Brain microvascular endothelial cell (primary cell): ENCODE measurements around the gene C13orf42.

Experiments used
- DNase-seq: peaks from one replicate; pipeline ENCODE4 v3.0.0-alpha.2; 2020
- H3K27ac ChIP-seq: fragments of 250-450 bp; sonication (Bioruptor Pico); 2 replicates; pipeline ENCODE4 v1.5.1; 2020; ENCODE audit warnings: mild to moderate bottlenecking, moderate library complexity
- H3K27me3 ChIP-seq: fragments of 250-450 bp; sonication (Bioruptor Pico); replicated peaks from 2 replicates; pipeline ENCODE4 v1.5.1; 2020; ENCODE audit warnings: mild to moderate bottlenecking
- H3K36me3 ChIP-seq: fragments of 250-450 bp; sonication (Bioruptor Pico); replicated peaks from 2 replicates; pipeline ENCODE4 v1.5.1; 2020; ENCODE audit warnings: mild to moderate bottlenecking
- H3K4me3 ChIP-seq: 2 replicates; pipeline ENCODE4 v1.5.1; 2011; ENCODE audit warnings: low read depth, mild to moderate bottlenecking, control low read depth, low read length, moderate library complexity
- in situ Hi-C: cut with HindIII; loops from 2 replicates; pipeline ENCODE4 v1.10.0; 2017; ENCODE audit warnings: low sequenced_read_pairs, low pct_ligation_motif_present
- TF ChIP-seq, protein P1 (sequence below): IDR thresholded peaks from 2 replicates; pipeline ENCODE4 v1.5.1; 2011; ENCODE audit warnings: low read depth, mild to moderate bottlenecking, moderate library complexity, low read length, control low read depth, inconsistent platforms; ENCODE audit errors: missing control alignments

C13orf42 gene

DNA sequence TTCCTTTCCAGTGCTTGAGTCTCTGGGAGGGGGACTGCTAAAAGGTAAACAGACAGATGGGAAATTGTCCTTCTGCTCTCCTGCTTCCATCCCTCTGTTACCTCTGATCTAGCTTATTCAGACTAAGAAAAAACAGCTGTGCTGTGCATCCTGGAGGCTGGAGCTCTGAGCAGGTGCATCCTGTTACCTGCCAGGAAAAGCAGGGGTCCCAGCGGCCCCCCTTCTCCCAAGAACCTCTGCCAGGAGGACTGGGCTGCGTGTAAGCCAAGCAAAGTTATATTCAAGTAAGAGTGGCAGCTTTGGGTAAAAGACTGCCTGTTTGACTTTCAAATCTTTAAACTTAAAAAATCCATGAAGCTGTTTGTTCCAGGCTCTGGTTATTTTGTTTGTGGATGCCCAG is 75.1 kb downstream of the C13orf42 start:
- DNase-seq, result no peak
- TF ChIP-seq, protein P1, sequence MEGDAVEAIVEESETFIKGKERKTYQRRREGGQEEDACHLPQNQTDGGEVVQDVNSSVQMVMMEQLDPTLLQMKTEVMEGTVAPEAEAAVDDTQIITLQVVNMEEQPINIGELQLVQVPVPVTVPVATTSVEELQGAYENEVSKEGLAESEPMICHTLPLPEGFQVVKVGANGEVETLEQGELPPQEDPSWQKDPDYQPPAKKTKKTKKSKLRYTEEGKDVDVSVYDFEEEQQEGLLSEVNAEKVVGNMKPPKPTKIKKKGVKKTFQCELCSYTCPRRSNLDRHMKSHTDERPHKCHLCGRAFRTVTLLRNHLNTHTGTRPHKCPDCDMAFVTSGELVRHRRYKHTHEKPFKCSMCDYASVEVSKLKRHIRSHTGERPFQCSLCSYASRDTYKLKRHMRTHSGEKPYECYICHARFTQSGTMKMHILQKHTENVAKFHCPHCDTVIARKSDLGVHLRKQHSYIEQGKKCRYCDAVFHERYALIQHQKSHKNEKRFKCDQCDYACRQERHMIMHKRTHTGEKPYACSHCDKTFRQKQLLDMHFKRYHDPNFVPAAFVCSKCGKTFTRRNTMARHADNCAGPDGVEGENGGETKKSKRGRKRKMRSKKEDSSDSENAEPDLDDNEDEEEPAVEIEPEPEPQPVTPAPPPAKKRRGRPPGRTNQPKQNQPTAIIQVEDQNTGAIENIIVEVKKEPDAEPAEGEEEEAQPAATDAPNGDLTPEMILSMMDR, result no peak
- H3K36me3 ChIP-seq, result no peaks in the 10 kb centered on the region
- no peak overlapping the region for H3K4me3 ChIP-seq
- in situ Hi-C loops, result no loop called here
- H3K27me3 ChIP-seq, result no peaks in the 10 kb centered on the region
- H3K27ac ChIP-seq, result no peak overlapping the region

DNA sequence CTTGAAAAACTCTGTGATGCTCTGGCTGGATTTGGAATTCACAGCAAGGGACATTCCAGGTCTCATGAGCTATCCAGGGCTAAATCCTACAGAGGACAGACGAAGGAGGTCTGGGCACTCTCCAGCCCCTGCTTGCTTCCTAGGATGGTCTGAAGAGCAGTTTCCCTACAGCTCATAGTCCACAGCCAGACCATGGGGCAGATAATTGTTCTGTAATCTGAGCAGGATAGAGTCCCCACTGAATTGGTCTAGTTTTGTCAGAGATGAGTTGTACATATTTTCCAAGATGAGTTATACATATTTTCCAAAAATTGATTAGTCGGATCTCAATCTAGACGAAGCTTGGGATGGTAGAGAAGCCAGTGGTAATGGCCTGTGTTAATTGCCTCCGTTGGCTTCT is 75.6 kb downstream of the C13orf42 start:
- in situ Hi-C loops, result no loop called here
- Histone ChIP-seq H3K27me3 (no peaks in the 10 kb centered on the region), H3K36me3 (no peaks in the 10 kb centered on the region), H3K4me3 (no peak overlapping the region), H3K27ac (no peak overlapping the region)
- TF ChIP-seq, protein P1, result no peak
- no peak for DNase-seq

DNA sequence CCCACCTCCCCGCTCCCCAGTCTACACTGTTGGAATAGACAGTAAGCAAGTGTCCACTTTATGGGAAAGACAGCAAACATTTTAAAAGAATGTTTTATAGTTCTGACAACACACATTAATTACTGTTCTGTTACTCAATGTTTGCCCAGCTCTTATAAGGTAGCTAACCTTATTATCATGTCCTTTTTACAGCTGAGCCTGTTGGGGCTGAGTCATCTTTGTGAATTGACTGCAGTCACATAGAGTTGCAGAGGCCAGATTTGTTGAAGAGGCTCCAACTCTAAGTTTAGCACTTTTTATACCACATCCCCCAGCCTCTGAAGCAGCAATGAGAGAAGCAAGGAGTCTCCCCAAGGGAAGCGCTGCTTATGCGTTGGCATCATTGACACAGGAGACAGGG is 76.2 kb downstream of the C13orf42 start:
- Histone ChIP-seq H3K4me3 (no peak overlapping the region), H3K27me3 (no peaks in the 10 kb centered on the region), H3K27ac (no peak overlapping the region), H3K36me3 (no peaks in the 10 kb centered on the region)
- DNase-seq, result no peak
- in situ Hi-C loops, result no loop called here
- TF ChIP-seq, protein P1, result no peak

DNA sequence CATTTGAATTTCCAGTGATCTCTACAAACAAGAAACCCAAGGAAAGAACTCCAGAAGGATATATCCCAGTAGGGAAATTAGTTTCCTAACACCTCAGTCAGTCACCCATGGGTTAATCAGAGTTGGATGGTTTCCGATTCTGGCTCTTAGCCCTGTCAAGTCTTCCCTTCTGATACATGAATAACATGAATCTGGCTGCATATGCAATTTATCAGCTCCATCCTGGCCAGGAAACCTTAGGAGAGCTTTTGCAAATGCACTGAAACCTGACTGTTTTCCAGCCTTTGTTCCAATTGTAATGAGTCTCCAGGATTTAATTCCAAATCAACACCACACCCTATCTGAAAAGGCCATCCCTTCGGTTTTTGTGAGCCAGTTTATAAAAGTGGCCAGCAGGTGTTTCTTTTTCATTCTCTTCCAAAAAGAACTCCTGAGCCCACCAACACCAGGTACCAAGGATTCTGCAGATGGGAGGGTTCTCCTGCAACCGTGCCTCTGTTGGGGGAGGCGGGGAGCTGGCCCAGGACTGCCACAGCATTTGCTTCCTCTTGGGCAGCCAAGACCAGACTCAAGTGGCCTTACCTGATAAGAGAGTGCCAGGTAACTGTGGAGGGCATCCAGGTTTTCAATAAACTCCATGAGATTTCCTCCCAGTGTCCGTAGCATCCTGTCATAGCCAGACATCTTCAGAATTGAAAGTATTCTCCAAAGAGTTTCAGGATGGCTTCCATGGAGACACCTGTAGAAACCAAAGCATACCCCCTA is 77.5 kb downstream of the C13orf42 start:
- Histone ChIP-seq H3K27me3 (no peaks in the 10 kb centered on the region), H3K36me3 (no peaks in the 10 kb centered on the region), H3K4me3 (no peak overlapping the region), H3K27ac (no peak overlapping the region)
- TF ChIP-seq, protein P1, result no peak
- no peak for DNase-seq
- in situ Hi-C loops, result no loop called here

DNA sequence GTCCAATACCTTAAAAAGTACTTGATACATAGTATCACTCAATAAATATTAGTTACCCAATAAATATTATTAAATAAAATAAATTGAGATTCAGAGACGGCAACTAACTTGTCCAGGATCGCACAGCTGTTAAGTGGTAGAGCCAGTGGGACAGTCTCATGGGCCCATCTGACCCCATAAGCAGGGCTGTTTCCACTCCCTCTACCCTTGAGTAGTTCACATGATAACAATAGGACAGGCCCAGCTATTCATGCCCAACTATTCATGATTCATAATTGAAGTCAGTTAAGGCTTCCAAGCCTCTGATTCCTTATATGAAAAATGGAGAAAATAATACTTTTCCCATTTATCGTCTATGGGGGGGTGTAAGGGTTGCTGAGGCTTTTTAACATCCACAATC is 78.2 kb downstream of the C13orf42 start:
- TF ChIP-seq, protein P1, result no peak
- Histone ChIP-seq H3K36me3 (no peaks in the 10 kb centered on the region), H3K4me3 (no peak overlapping the region), H3K27ac (no peak overlapping the region), H3K27me3 (no peaks in the 10 kb centered on the region)
- no peak for DNase-seq
- in situ Hi-C loops, result no loop called here
